HG03159 (cell line): ENCODE results near the gene GJC1.

Experiments
- ATAC-seq: cut with Tn5 transposase; IDR thresholded peaks from one replicate; pipeline ENCODE4 v1.9.1; 2021; ENCODE audit warnings: mild to moderate bottlenecking, moderate library complexity; ENCODE audit not compliant: unreplicated experiment

The GJC1 gene

DNA sequence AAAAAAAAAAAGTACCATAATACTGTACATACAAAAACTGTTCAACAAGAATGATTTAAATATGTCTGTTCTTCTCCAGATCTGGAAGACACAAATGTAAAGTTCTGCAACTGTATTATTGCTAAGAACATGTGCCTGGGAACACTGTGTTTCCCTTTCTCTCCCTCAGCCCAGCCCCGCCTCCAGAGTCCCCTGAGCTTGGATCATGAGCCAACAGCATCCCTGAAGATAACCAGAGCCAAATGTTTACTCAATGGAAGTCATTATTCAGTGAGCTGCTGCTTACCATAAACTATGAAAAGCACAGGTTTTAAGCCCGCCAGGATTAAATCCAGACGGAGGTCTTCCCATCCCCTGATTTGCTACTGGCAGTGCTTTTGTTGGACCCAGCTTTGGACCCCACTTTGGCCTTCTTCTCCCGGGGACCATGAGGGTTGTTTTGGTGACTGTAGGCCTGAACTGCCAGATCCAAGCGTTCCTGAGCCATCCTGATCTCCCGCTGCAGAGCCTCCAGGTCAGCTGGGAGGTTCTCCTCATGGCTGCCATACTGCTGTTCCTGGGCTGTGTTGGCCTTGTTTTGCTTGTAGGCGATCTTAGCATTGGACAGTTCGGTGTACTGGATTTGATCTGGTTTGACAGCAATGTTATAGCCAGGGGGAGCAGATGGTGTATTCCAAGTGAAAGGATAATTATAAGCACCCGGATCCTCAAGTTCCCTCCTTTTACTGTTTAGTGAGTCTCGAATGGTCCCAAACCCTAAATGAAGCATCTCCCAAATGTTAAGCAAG lies 25.6 kb downstream of the GJC1 start:
- no peak for ATAC-seq

DNA sequence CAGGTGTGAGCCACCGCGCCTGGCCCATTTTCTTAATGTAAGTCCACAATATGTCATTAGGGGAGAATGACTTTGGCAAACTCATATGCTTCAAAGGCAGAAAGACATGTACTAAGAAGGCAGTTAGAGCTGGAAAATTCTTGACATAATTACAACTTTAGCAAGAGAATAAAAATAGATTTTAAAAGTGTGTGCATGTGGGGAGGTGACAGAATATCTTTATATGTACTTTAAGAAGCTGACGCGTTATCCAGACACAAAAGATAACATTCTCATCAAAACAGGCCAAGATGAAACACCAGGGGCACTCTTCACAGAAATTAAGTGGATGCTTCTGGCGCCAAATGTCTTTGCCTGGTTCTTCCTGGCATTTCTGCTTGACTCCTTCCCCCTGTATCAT lies 28.2 kb downstream of the GJC1 start:
- ATAC-seq = no peak

DNA sequence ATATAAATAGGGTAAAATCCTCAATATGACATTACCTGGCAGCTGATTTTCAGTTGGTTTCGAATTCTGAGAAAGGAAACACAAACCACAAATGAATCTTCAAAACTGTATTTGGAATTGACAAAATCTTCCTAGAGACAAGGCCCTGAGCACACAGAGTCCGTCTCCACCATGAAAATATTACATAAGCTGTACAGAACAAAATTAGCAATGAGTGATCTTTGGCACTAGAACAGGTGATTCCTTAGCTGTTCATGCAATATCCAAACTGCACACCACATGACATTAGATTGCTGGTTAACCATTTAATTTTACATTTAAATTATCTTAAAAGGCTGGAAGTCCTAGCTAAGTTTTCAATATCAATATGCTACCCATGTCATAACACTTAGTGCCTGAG lies 31.7 kb downstream of the GJC1 start:
- ATAC-seq = no peak

DNA sequence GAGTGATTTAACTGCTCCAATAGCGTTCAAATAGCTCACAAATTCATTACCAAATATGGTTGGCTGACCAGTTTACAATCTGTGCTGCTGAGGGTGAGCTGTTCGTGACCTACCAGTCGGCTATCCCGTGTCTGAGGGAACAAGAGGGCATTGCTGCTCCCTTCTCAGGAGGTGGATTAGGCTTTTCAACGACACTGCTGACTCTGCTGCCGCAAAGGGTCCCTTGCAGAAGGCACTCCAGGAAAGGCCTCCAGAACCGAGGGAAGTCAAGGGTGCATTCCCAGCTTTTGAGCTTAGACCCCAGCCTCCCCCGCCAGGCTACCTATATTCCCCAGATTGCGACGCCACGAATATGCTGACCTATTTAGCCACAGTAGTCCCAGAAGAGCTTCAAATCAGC lies 32.3 kb downstream of the GJC1 start:
- ATAC-seq = no peak

DNA sequence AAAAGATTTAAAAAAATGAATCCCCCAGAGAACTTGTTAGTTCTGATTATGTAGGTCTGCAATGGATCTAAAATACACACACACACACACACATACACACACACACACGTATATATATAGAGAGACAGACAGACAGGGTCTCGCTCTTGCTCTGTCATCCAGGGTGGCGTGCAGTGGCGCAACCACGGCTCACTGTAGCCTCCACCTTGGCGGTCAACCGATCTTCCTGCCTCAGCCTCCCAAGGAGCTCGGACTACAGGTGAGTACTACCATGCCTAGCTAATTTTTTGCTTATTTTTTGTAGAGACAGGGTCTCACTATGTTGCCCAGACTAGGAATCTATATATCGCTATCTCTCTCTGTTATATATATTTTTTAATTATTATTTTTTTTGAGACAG lies 33.4 kb downstream of the GJC1 start:
- ATAC-seq = no peak

DNA sequence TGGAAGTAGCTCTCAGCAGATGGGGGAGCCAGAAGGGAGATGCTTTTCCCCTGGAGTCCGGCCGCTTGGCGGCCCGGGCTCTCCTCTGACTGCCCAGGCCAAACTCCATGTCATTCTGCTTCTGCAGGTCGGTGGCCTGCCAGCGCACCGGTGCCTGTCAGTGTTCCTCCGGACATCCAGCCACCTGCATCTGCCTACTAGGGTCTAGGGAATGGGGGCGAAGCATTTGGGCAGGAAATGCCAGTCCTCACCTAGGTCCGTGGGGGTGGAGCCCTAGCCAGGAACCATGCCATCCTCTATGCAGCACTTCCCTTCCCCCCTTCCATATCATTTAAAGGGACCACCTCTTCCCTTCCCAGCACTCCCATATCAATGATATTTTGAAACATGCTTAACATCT lies 34.2 kb downstream of the GJC1 start:
- ATAC-seq = no peak

DNA sequence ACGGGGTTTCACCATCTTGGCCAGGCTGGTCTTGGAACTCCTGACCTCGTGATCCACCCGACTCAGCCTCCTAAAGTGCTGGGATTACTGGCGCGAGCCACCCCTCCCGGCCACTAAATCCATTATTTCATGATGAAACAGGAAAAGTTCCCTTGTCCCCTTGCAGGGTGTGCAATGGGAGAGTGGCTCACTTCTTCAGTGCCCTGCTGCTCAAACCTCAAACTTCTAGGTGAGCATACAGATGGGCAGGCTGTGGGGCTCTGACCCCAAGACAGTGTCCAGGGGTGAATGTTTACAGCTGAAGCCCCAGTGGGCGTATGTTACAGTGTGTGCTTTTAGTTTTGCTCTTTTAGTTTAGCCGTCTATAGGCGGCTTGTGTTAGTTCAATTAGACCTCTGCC lies 34.7 kb downstream of the GJC1 start:
- no peak for ATAC-seq

DNA sequence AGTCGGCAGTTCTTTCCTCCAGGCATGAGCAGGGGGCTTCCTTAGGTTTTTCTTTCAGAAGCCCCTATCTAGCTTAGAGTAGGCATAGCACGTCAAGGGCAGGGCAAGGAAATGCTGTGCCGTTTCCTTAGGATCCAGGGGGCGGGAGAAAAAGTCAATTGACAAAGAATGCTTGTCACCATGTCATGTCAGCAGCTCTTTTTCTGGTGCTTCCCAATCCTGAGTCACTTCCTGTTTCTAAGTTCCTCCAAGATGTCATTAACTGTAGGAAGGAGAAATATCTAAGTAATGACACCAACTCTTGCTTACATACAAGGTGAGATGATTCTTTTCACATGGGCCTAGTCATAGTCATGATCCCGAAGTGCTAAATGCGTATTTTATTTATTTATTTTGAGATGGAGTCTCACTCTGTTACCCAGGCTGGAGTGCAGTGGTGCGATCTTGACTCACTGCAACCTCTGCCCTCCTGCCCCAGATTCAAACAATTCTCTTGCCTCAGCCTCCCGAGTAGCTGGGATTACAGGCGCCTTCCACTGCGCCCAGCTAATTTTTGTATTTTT lies 35.2 kb downstream of the GJC1 start:
- no peak for ATAC-seq

DNA sequence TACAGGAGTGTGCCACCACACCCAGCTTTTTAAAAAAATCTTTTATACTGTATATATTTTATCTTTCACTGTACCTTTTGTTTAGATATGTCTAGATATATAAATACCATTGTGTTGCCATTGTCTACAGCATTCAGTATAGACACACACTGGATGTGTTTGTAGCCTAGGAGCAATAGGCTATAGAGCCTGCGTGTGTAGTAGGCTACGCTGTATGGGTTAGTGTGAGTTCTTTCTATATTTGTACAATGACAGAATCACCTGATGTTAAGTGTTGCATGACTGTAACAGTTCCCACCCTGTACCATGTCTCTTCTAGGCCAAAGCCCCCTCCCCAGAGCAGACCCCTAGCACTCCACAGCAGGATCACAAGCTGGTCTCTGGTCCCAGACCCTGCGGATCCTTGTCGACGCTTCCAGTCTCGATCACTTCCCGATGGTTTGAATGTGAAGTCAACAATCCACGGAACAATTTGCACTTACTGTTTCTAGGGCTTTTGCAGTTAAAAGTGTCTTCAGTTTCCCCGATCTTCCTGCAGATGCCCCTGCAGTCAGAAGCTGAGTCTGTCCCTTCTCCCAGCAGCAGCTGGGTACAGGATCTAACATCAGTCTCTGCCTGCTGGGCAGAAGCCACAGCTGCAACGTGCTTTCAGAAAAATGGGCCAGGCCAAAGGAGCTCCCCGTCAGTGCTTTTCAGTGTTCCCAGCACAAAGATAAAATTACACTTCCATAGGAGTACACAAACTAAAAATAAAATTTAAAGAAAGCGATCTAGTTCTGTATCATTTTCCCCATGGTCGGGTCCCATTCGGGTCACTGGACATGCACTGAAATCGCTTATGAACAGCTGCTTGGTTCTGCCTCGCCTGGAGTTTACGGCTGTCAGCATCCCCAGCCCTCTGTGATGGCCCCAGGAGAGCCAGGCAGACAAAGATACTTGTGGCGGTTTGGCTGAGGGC lies 35.9 kb downstream of the GJC1 start:
- no peak for ATAC-seq

DNA sequence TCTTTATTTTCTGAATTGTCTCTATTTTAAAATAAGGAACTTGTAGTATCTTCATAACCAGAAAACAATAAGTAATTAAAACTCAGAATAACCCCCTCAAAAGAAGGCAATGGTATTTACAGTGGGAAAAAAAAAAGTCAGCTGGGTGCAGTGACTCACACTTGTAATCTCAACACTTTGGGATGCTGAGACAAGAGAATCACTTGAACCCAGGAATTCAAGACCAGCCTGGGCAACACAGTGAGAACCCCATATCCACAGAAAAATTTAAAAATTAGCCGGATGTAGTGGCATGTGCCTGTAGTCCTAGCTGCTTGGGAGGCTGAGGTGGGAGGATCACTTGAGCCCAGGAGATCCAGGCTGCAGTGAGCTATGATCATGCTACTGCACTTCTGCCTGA lies 37.8 kb downstream of the GJC1 start:
- no peak for ATAC-seq

DNA sequence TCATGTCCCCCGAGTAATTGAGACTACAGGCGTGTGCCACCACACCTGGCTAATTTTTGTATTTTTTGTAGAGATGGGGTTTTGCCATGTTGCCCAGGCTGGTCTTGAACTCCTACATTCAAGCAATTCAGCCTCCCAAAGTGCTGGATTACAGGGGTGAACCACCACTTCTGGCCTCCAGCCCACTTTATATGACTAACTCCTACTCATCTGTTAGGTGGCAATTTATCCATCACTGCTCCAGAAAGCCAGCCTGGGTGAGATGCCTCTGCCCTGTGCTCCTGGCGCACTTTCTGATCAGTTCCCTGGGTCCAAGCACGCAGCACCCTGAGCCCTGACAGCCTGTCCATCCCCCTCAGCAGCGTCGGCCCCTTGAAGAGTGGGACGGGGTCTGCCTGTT lies 41.9 kb downstream of the GJC1 start:
- no peak for ATAC-seq

DNA sequence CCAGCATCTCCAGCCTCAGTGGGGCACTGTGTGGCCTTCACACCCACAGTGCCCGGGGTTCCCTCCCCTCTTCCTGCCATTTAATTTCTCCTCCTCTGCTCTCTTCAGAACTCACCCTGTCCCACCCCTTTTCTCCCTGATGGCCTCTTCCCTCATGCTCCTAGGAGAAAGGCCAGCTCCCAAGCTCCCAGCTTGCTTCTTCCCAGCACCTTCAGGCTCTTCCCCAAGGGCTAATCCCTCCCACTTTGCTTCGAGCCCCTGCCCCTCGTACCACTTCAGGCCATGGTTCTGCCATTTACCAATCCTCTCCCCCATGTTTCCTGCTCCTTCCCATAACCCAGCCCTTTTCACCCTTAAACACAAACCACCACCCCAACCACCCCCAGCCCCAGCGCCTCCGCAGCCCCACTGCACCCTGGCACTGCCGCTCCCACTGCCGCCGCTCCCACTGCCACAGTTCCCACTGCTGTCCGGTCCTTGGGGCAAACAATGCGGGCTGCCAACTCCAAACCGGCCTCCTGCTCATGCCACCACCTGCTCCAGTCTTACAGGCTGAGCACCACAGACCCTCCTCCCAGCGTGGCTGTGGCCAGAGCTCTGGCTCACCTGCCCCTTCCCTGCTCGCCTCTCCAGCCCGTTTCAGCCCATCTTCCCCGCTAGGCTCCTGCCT lies 42.7 kb downstream of the GJC1 start:
- no peak for ATAC-seq

DNA sequence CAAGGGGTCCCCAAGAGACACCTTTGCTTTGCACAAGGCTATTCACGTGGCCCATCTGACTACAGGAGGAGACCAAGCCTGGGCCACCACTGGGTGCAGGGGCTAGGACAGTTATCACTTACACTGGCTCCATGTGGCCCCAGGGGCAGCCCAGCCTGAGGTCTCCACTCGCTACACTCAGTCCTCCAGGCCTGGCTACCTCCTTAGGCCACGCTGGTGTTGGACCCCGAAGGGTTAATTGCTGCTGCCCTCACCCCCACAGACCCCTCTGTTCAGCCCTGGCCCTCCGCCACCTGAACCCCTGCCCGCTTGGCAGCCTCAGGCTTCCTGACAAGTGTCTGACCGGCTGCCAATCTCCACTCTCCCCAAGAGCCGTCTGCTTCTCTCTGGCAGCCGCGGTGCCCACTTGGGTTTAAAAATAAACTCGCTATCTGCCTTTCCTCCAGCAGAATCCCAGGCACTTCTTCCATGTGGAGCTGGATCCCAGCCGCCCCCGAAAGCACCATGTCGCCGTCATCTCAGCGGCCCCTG lies 43.5 kb downstream of the GJC1 start:
- ATAC-seq = no peak

DNA sequence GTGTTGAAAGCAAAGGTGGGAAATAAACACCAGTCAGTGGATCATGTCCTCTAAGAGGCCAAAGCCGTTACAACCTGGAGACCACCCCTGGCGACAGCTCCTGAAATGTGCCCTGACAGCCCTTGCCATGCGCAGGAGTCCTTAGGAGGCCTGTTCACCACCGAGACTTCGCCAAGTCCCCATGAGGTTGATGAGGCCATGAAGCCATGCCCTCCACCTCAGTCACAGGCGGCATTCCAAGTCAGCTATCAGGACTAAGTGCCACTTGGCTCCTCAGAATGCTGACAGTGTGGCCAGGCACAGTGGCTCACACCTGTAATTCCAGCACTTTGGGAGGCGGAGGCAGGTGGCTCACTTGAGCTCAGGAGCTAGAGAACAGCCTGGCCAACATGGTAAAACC lies 44.2 kb downstream of the GJC1 start:
- ATAC-seq = no peak

DNA sequence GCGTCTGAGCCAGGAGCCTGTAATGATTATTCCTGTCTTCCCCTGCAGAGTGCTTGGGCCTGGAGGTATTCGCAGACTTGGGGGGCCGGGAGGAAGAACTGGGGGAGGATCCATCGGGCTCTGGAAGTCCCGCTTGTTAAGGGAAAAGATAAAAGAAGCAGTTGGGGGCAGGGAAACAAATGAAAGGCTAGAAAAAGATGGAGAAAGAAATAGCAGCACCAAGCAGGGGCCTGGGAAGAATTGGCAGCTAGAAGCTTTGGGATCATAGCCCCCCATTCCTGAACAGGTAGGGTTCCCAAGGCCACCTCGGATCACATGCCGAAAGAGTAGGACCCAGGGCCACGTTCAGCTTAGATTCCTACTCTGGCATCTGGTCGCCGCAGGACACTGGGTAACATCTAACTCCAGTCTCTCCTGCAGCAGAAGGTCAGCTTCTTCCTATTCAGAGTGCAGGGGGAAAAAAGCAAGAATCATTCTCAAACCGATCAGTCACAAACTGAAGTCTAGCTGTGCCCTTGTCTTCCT lies 47.7 kb downstream of the GJC1 start:
- ATAC-seq = no peak

DNA sequence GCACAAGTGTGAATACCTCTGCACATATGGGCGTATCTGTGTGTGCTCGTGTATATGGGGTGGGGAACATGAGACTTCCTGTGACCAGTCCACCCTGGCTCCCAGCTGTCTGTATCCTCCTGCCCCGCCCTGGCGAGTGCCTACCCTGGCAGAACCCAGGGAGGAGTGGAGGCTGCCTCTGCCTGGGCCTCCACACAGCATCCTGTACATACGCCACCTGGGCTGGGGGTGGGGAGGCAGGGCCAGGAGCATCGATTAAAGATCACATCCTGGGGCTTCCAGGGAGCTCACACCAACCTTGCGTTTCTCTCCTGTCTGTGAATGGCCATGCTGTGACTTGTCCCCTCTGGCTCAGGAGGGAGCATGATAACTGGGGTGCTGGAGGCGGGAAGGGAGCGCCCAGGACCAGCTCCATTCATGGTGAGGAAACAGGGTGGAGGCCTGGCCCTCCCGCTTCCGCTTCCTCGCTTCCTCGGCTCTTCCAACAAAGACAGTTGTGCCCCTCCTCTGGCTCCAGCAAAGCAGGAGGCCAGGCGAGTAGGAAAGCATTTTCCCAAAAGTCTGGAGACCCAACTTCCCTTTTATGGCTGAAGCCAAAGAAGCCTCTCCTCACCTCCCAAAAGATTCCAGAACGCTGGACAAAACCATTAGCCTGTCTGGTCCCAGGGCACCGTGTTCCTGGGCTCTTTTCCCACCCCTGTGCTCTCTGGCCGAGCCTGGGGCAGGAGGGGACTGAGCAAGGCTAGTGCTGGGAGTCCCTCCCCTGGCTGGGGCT lies 48.3 kb downstream of the GJC1 start:
- ATAC-seq = no peak

DNA sequence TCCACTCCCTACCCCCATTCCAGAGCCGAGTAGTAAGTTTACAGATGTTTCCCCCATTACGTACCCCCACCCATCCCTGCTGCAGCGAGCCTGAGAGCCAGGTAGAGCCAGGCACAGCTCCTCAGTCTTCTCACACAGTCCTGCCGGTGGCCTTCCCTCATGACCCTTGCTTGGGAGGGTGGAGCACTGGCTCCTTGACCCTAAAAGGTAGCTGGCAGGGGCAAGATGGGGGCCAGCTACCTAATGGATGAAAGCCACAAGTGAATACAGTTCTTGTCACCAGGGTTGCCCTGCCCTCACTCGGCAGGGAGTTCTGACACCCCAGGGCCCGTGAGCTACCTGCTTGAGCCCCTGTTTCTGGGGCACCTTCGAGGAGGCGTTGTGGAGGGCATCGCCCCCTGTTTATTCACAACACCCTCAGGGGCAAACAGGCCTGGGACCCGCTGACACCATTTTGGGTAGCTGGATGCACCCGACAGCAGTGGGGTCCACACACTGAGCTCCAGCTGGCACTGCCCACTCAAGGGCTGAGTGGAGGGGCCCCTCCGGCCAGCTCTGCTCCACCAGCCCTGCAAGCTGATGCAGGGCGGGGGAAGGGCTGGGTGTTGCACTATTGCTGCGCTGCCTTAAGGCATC lies 49.1 kb downstream of the GJC1 start:
- ATAC-seq = no peak

DNA sequence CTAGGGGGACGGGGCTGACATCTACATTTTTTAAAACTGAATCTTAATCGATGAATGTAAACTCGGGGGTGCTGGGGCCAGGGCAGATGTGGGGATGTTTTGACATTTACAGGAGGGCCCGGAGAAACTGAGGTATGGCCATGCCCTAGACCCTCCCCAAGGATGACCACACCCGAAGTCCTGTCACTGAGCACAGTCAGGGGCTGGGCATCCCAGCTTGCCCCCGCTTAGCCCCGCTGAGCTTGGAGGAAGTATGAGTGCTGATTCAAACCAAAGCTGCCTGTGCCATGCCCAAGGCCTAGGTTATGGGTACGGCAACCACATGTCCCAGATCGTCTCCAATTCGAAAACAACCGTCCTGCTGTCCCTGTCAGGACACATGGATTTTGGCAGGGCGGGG lies 49.9 kb downstream of the GJC1 start:
- ATAC-seq = no peak

DNA sequence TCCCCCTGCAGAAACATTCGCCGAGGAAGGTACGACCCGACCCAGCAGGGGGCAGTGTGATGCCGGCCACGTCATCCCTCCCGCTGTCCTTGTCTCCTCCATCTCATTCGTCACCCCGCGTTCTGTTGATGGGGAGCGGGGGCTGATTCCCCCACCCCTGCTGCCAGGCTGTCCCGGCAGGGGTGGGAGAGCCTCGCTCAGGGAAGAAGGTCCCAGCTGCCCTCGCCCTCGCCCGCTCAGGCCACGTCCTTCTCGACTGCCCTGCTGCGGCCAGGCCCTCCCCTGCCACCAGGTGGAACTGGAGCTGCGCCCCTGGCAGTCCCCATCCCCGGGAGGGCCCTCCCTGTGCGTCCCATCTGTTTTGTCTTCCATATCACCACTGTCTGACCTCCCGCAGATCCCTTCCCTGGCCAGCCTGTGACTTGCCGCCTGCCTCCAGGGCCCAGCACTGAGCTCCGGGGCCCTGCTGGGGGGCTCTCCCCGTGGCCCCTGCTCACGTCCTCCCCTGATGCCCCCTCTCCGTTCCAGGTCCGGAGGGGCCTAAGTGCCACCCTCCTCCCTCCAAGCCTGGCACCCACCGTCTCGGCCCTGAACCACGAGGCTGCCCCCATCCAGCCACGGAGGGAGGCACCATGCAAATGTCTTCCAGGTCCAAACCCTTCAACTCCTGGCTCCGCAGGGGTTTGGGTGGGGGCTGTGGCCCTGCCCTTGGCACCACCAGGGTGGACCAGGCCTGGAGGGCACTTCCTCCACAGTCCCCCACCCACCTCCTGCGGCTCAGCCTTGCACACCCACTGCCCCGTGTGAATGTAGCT lies 50.7 kb downstream of the GJC1 start:
- peak; percentile 38 for ATAC-seq
